HepG2 (cell line): ENCODE results near the gene CD40.

Source experiments
- CBX5 ChIP-seq: sonication (generic); formaldehyde crosslinking; IDR thresholded peaks from 2 replicates; pipeline ENCODE4 v1.4.0; 2020; ENCODE audit warnings: missing genetic modification reagents, borderline replicate concordance
- CHD4 ChIP-seq: fragments of 200-600 bp; sonication (generic); IDR thresholded peaks from 2 replicates; pipeline ENCODE4 v1.7.0; 2017; ENCODE audit warnings: mild to moderate bottlenecking, low read length, borderline replicate concordance
- CTCF ChIP-seq: sonication (generic); formaldehyde crosslinking; IDR thresholded peaks from 2 replicates; pipeline ENCODE4 v1.5.0; 2020; ENCODE audit warnings: mild to moderate bottlenecking, missing genetic modification reagents, moderate library complexity
- DMTF1 ChIP-seq: sonication (generic); formaldehyde crosslinking; IDR thresholded peaks from 2 replicates; pipeline ENCODE4 v1.4.0; 2020; ENCODE audit warnings: mild to moderate bottlenecking, missing genetic modification reagents
- EZH2 ChIP-seq: conservative IDR thresholded peaks from 2 replicates; pipeline ENCODE4 v1.6.1; 2012; ENCODE audit warnings: mild to moderate bottlenecking, low read depth, low read length, moderate library complexity
- FOXJ3 ChIP-seq: sonication (generic); formaldehyde crosslinking; IDR thresholded peaks from 2 replicates; pipeline ENCODE4 v1.4.0; 2020; ENCODE audit warnings: missing genetic modification reagents, mild to moderate bottlenecking, borderline replicate concordance
- HNRNPUL1 ChIP-seq: fragments of 200-400 bp; formaldehyde crosslinking; IDR thresholded peaks from 2 replicates; pipeline ENCODE4 v1.6.1; 2017; ENCODE audit warnings: low read depth, mild to moderate bottlenecking, low read length, moderate library complexity
- IRF1 ChIP-seq: sonication (generic); formaldehyde crosslinking; IDR thresholded peaks from 2 replicates; pipeline ENCODE4 v1.4.0; 2020; ENCODE audit warnings: low read depth, mild to moderate bottlenecking, missing genetic modification reagents
- SP1 ChIP-seq, 2 experiments: fragments of 450-650 bp in 1 of 2; sonication (generic) in 1 of 2; formaldehyde crosslinking in 1 of 2; IDR thresholded peaks; 2 replicates each; pipeline versions ENCODE4 v1.4.0 to v1.6.1; 2016 to 2020; ENCODE audit warnings: missing genetic modification reagents in 1 of 2
- SRF ChIP-seq: IDR thresholded peaks from 2 replicates; pipeline ENCODE4 v1.6.1; 2011; ENCODE audit warnings: mild to moderate bottlenecking, low read depth, low read length, moderate library complexity
- ZBTB42 ChIP-seq: sonication (generic); formaldehyde crosslinking; IDR thresholded peaks from 2 replicates; pipeline ENCODE4 v1.5.0; 2020; ENCODE audit warnings: mild to moderate bottlenecking, missing genetic modification reagents
- ZFP62 ChIP-seq: sonication (generic); formaldehyde crosslinking; IDR thresholded peaks from 2 replicates; pipeline ENCODE4 v1.4.0; 2020; ENCODE audit warnings: missing genetic modification reagents
- ZNF256 ChIP-seq: sonication (generic); formaldehyde crosslinking; conservative IDR thresholded peaks from 2 replicates; pipeline ENCODE4 v1.4.0; 2020; ENCODE audit warnings: missing genetic modification reagents

GRCh38 chr20:46114449-46114848 lies 3.7 kb upstream of the CD40 start:
- TF ChIP-seq EZH2 (no peak), CTCF (CRISPR knock-in tag) (no peak), FOXJ3 (CRISPR knock-in tag) (no peak), IRF1 (CRISPR knock-in tag) (no peak), DMTF1 (CRISPR knock-in tag) (no peak), CBX5 (CRISPR knock-in tag) (no peak), SRF (no peak), CHD4 (no peak), SP1 (IDR thresholded peaks at IDR 0.05) (no peak), SP1 (CRISPR knock-in tag; IDR thresholded peaks at IDR 0.05) (no peak), HNRNPUL1 (no peak), ZFP62 (CRISPR knock-in tag) (no peak), ZNF256 (CRISPR knock-in tag) (no peak), ZBTB42 (CRISPR knock-in tag) (no peak)
